Duodenal mucosa (tissue), 2 donors: ENCODE results near the gene TNFRSF19.

Experiments used
- H3K27ac ChIP-seq: one replicate; pipeline ENCODE4 v1.7.0; 2013; ENCODE audit warnings: low read depth, low read length
- H3K27me3 ChIP-seq, 2 donors: one replicate each; pipeline ENCODE4 v1.7.0; 2013; ENCODE audit warnings: low read length in 2 of 2, control low read depth in 1 of 2; ENCODE audit not compliant: insufficient read depth in 2 of 2, control insufficient read depth in 1 of 2
- H3K36me3 ChIP-seq, 2 donors: one replicate each; pipeline ENCODE4 v1.7.0; 2013; ENCODE audit warnings: low read length in 2 of 2, control low read depth in 1 of 2; ENCODE audit not compliant: insufficient read depth in 2 of 2, control insufficient read depth in 1 of 2
- H3K4me1 ChIP-seq, 2 donors: one replicate each; pipeline ENCODE4 v1.7.0; 2013; ENCODE audit warnings: low read length in 2 of 2, control low read depth in 1 of 2; ENCODE audit not compliant: insufficient read depth in 2 of 2, control insufficient read depth in 1 of 2
- H3K4me3 ChIP-seq, 2 donors: one replicate each; pipeline ENCODE4 v1.7.0; 2013; ENCODE audit warnings: low read length in 2 of 2, low read depth in 1 of 2
- H3K9ac ChIP-seq, 2 donors: one replicate each; pipeline ENCODE4 v1.7.0; 2013; ENCODE audit warnings: low read length in 2 of 2, low read depth in 1 of 2
- H3K9me3 ChIP-seq, 2 donors: one replicate each; pipeline ENCODE4 v1.7.0; 2013; ENCODE audit warnings: low read length in 2 of 2, control low read depth in 1 of 2; ENCODE audit not compliant: control insufficient read depth in 1 of 2

The TNFRSF19 gene

GRCh38 chr13:23645851-23646250 lies 75.6 kb downstream of the TNFRSF19 start:
- H3K9ac ChIP-seq: no peak overlapping the region
- H3K36me3 ChIP-seq: no peaks in the 10 kb centered on the region

GRCh38 chr13:23651439-23651838 lies 81.2 kb downstream of the TNFRSF19 start:
- H3K4me3 ChIP-seq: no peak overlapping the region
- H3K9ac ChIP-seq: no peak overlapping the region
- H3K27me3 ChIP-seq: no peaks in the 10 kb centered on the region
- H3K9me3 ChIP-seq: no peaks in the 10 kb centered on the region
- H3K4me1 ChIP-seq: peaks cover 3% of the 10 kb centered on the region in 2 donors
- H3K36me3 ChIP-seq: no peaks in the 10 kb centered on the region
- no peak overlapping the region for H3K27ac ChIP-seq

More at GRCh38 chr13:23645851-23646250, 75.6 kb downstream of the TNFRSF19 start:
- H3K27ac ChIP-seq: no peak overlapping the region
- no peaks in the 10 kb centered on the region for H3K9me3 ChIP-seq
- H3K4me3 ChIP-seq: no peak overlapping the region
- no peaks in the 10 kb centered on the region for H3K4me1 ChIP-seq
- no peaks in the 10 kb centered on the region for H3K27me3 ChIP-seq

- Histone ChIP-seq H3K9me3 (no peaks in the 10 kb centered on the region), H3K4me3 (no peak overlapping the region), H3K4me1 (peaks cover 3% of the 10 kb centered on the region in 2 donors), H3K36me3 (no peaks in the 10 kb centered on the region), H3K27ac (no peak overlapping the region), H3K9ac (no peak overlapping the region), H3K27me3 (no peaks in the 10 kb centered on the region)
Observed at GRCh38 chr13:23651887-23652286, 81.7 kb downstream of the TNFRSF19 start.

GRCh38 chr13:23652909-23653726 lies 82.9 kb downstream of the TNFRSF19 start:
- H3K27ac ChIP-seq: no peak overlapping the region
- no peaks in the 10 kb centered on the region for H3K27me3 ChIP-seq
- H3K4me1 ChIP-seq: peaks cover 3% of the 10 kb centered on the region in 2 donors
- no peak overlapping the region for H3K4me3 ChIP-seq
- H3K36me3 ChIP-seq: no peaks in the 10 kb centered on the region
- no peaks in the 10 kb centered on the region for H3K9me3 ChIP-seq
- no peak overlapping the region for H3K9ac ChIP-seq

DNA sequence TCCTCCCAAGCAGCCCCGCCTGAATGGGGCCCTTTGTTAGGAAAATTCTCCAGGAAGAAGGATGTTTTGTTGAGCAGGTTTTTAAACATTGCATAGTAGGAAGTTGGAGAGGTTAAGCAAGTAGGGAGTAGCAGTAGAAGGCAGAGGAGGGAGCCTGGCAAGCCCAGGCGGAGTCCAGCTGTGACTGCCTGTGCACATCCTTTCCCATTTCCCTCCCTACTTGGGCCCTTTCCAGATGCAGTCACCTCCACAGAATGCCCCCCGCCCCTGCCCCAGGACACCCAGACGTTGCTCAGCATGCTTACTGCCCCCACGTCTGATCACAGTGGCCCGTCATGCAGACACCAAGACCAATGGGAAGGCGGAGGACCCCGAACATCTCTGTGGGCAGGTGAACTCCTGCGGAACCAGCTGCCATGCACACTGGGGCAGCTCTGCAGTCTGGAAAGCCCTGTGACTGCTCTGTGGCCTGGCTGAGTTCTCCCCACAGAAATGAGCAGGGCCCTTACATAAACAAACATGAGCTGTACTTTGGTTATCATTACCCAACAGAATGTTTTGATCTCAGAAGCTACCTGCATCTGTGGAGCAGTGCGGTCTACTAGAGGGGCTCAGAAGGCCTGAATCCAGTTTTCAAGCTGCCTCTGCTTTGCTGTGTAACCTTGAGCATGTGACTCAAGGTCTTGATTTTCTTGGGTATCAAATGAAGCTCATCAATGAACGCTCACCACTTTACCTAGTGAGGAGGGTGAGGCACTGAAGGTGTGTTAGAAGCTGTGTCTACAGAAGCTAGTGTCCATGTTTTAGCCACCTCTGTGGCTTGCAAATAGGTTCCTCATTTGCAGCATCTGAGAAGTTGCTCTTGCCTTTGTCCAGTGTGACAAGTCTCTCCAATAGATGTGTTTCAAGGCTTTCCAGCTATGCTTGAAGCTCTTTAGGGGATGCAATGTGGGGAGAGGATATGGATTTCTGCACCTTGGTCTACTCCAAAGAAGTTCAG lies 84.2 kb downstream of the TNFRSF19 start:
- H3K4me3 ChIP-seq: no peak overlapping the region
- H3K27ac ChIP-seq: no peak overlapping the region

GRCh38 chr13:23655321-23655720 lies 85.1 kb downstream of the TNFRSF19 start:
- no peaks in the 10 kb centered on the region for H3K9me3 ChIP-seq
- no peaks in the 10 kb centered on the region for H3K36me3 ChIP-seq
- H3K4me3 ChIP-seq: no peak overlapping the region
- no peaks in the 10 kb centered on the region for H3K27me3 ChIP-seq
- H3K4me1 ChIP-seq: peaks cover 3% of the 10 kb centered on the region in 2 donors
- H3K27ac ChIP-seq: no peak overlapping the region
- H3K9ac ChIP-seq: no peak overlapping the region

More for the DNA sequence above, 84.2 kb downstream of the TNFRSF19 start:
- no peaks in the 10 kb centered on the region for H3K9me3 ChIP-seq
- H3K9ac ChIP-seq: no peak overlapping the region
- H3K27me3 ChIP-seq: no peaks in the 10 kb centered on the region
- H3K36me3 ChIP-seq: no peaks in the 10 kb centered on the region
- peaks cover 3% of the 10 kb centered on the region in 2 donors for H3K4me1 ChIP-seq

DNA sequence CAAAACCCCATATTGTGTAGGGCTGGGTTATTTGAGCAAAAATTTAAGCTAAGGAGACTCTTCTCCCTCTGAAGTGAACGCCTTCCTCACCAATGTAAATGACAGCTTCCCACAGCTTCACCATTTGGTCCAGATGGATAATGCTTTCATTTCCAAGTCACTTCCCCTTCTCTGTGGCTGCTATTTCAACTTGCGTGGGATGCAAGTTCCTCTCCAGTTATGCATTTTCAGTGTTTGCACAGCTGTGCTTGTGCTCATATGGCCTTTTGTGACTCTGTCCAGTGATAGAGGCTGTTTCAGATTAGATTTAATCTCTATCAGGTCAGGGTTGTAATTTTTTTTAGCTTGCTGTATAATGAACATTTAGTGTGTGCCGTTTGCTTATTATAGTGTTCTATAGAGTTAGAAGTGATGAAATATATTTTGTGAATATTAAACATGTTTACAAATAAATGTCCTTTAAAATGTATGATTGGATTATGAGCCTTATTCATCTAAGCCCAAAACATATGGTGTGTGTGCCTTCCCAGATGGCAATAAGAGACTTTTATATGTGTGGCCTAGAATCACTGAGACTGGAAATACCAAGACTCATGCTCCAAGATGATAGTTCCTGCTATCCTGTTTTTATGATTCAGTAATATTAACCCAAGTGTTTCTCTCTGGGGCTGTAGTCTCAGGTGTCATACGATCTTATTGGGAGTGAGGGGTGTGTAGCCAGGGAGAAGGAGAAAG lies 86.6 kb downstream of the TNFRSF19 start:
- Histone ChIP-seq H3K9me3 (no peaks in the 10 kb centered on the region), H3K27ac (no peak overlapping the region), H3K27me3 (no peaks in the 10 kb centered on the region), H3K9ac (no peak overlapping the region), H3K4me3 (no peak overlapping the region), H3K4me1 (peaks cover 3% of the 10 kb centered on the region in 2 donors), H3K36me3 (no peaks in the 10 kb centered on the region)

DNA sequence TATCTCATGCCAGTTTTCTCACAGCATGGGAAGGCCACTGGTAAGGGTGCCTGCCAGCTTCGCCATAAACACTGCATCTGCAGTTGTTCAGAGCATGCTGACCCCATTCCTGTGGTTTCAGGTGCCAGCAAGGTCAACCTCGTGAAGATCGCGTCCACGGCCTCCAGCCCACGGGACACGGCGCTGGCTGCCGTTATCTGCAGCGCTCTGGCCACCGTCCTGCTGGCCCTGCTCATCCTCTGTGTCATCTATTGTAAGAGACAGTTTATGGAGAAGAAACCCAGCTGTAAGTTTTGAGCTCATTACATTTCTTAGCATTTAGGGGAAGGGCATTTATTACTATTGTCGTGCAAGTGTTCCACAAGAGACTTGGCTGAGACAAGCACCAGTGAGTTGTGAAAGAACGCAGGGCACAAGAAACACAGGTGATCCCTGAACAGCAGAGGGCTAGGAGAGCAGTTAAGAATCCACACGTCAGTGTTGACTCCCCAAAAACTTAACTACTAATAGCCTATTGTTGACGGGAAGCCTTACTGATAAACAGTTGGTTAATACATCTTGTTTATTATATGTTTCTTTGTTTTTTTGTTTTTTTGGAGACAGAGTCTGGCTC lies 88.8 kb downstream of the TNFRSF19 start:
- Histone ChIP-seq H3K9ac (no peak overlapping the region), H3K27ac (no peak overlapping the region), H3K9me3 (no peaks in the 10 kb centered on the region), H3K27me3 (no peaks in the 10 kb centered on the region), H3K4me1 (peaks cover 3% of the 10 kb centered on the region in 2 donors), H3K4me3 (no peak overlapping the region), H3K36me3 (no peaks in the 10 kb centered on the region)

DNA sequence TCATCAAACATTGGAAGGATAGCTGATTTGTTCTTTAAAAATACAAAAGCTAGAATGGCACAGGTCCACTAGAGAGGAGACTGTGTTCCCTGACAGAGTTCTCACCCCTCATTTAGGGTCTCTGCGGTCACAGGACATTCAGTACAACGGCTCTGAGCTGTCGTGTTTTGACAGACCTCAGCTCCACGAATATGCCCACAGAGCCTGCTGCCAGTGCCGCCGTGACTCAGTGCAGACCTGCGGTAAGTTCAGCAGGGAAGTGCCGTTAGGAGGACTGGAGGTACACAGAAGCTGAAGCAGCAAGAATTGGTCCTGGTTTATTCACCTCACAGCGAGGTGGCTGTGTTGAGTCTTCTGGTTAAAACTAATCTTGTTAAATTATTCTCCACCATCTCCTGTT lies 90.0 kb downstream of the TNFRSF19 start:
- Histone ChIP-seq H3K36me3 (no peaks in the 10 kb centered on the region), H3K9ac (no peak overlapping the region), H3K27ac (no peak overlapping the region)

More for the DNA sequence above, 90.0 kb downstream of the TNFRSF19 start:
- no peaks in the 10 kb centered on the region for H3K9me3 ChIP-seq
- H3K4me3 ChIP-seq: no peak overlapping the region
- H3K27me3 ChIP-seq: no peaks in the 10 kb centered on the region
- H3K4me1 ChIP-seq: peaks cover 0 to 3% of the 10 kb centered on the region in 2 donors
